Fibroblast of lung (primary cell): ENCODE results near the gene BTNL2. TPM values are rescaled to one million over a fixed set of nuclear protein-coding genes. Genes with fewer than 3 reads are reported as not detected.

Source experiments
- DNase-seq, 2 donors: peaks; one replicate each; pipeline versions ENCODE4 v3.0.0 to v3.0.0-alpha.2; 2010; ENCODE audit warnings: low read depth in 2 of 2
- H2AFZ ChIP-seq: 2 replicates; pipeline ENCODE4 v1.5.1; 2012; ENCODE audit warnings: low read length, control low read depth, inconsistent platforms
- H3K27ac ChIP-seq: 2 replicates; pipeline ENCODE4 v1.5.1; 2011; ENCODE audit warnings: low read length, control low read depth; ENCODE audit not compliant: insufficient read depth
- H3K27me3 ChIP-seq: 2 replicates; pipeline ENCODE4 v1.5.1; 2011; ENCODE audit warnings: mild to moderate bottlenecking, low read length; ENCODE audit not compliant: control insufficient read depth, insufficient read depth
- H3K36me3 ChIP-seq: 2 replicates; pipeline ENCODE4 v1.5.1; 2011; ENCODE audit warnings: low read length; ENCODE audit not compliant: control insufficient read depth, insufficient read depth
- H3K4me1 ChIP-seq: 2 replicates; pipeline ENCODE4 v1.5.1; 2011; ENCODE audit warnings: low read length; ENCODE audit not compliant: control insufficient read depth, insufficient read depth; ENCODE audit errors: extremely low read depth
- H3K4me2 ChIP-seq: 2 replicates; pipeline ENCODE4 v1.5.1; 2011; ENCODE audit warnings: low read length, control low read depth; ENCODE audit not compliant: insufficient read depth; ENCODE audit errors: extremely low read depth
- H3K4me3 ChIP-seq, 4 experiments: fragments of 200-600 bp in 1 of 4; sonication (generic) in 1 of 4; replicated peaks in 1 of 4; 2 replicates each; pipeline ENCODE4 v1.5.1; 2011 to 2016; ENCODE audit warnings: low read length in 4 of 4, low read depth in 3 of 4, mild to moderate bottlenecking in 3 of 4, control low read depth in 2 of 4, inconsistent platforms in 1 of 4, mixed read lengths in 1 of 4; ENCODE audit not compliant: insufficient read depth in 1 of 4; ENCODE audit errors: control extremely low read depth in 1 of 4
- H3K79me2 ChIP-seq: 2 replicates; pipeline ENCODE4 v1.5.1; 2012; ENCODE audit warnings: mild to moderate bottlenecking, low read length, inconsistent platforms; ENCODE audit not compliant: control insufficient read depth, insufficient read depth
- H3K9ac ChIP-seq: 2 replicates; pipeline ENCODE4 v1.5.1; 2011; ENCODE audit warnings: mild to moderate bottlenecking, low read length, control low read depth; ENCODE audit not compliant: insufficient read depth
- H3K9me3 ChIP-seq: 2 replicates; pipeline ENCODE4 v1.5.1; 2012; ENCODE audit warnings: low read depth, low read length; ENCODE audit not compliant: control insufficient read depth, insufficient read depth
- H4K20me1 ChIP-seq: 2 replicates; pipeline ENCODE4 v1.5.1; 2011; ENCODE audit warnings: low read length; ENCODE audit not compliant: control insufficient read depth, insufficient read depth; ENCODE audit errors: extremely low read depth
- CTCF ChIP-seq, 2 donors: IDR thresholded peaks in 1 of 2; conservative IDR thresholded peaks in 1 of 2; 1 replicate in 1 of 2; 2 replicates in 1 of 2; pipeline ENCODE4 v1.5.1; 2011 to 2012; ENCODE audit warnings: low read length in 2 of 2, control low read depth in 1 of 2, inconsistent platforms in 1 of 2, low read depth in 1 of 2, mild to moderate bottlenecking in 1 of 2
- EZH2 ChIP-seq: IDR thresholded peaks from 2 replicates; pipeline ENCODE4 v1.5.1; 2012; ENCODE audit warnings: low read length, control low read depth, mild to moderate bottlenecking; ENCODE audit errors: missing control alignments
- polyA plus RNA-seq, 2 donors: library from polyadenylated mRNA; depleted of rRNA in 1 of 2; stranded (reverse) in 1 of 2; unstranded in 1 of 2; fragments of >200 nt; gene quantifications; 2 replicates each; pipeline ENCODE4 v1.2.1, GENCODE V29; 2011 to 2012; ENCODE audit warnings: missing spikeins in 1 of 2
- total RNA-seq: library from RNA; depleted of rRNA; stranded (reverse); fragments of >200 nt; gene quantifications from 2 replicates; pipeline ENCODE4 v1.2.1, GENCODE V29; 2014

The BTNL2 gene
- total and polyA plus RNA-seq, 2 donors (not counting 1 experiment from before 2014, with no cell fraction given), result not detected

- Histone ChIP-seq H3K4me1 (no peaks in the 10 kb centered on the region), H2AFZ (no peak overlapping the region), H3K9me3 (no peaks in the 10 kb centered on the region), H4K20me1 (no peaks in the 10 kb centered on the region), H3K27me3 (no peaks in the 10 kb centered on the region), H3K36me3 (no peaks in the 10 kb centered on the region), H3K79me2 (no peaks in the 10 kb centered on the region), H3K27ac (no peak overlapping the region), H3K4me3 (no peak overlapping the region), H3K9ac (no peak overlapping the region), H3K4me2 (no peak overlapping the region)
- TF ChIP-seq CTCF (conservative IDR thresholded peaks at IDR 0.05 in 1 of 2, IDR thresholded peaks at IDR 0.05 in 1 of 2; ENCODE audit: low read depth in 1 of 2, low read length in 2 of 2) (no peak), EZH2 (no peak)
- DNase-seq, result no peak
Observed at GRCh38 chr6:32445321-32445854, 38.4 kb upstream of the BTNL2 start.

- no peak overlapping the region for H3K4me2 ChIP-seq
- H3K36me3 ChIP-seq, result no peaks in the 10 kb centered on the region
- TF ChIP-seq CTCF (conservative IDR thresholded peaks at IDR 0.05 in 1 of 2, IDR thresholded peaks at IDR 0.05 in 1 of 2; ENCODE audit: low read depth in 1 of 2, low read length in 2 of 2) (no peak), EZH2 (no peak)
Observed at GRCh38 chr6:32444433-32444832, 37.5 kb upstream of the BTNL2 start.

GRCh38 chr6:32442977-32443552 is 36.1 kb upstream of the BTNL2 start:
- H3K27ac ChIP-seq, result no peak overlapping the region
- no peak overlapping the region for H3K9ac ChIP-seq
- no peaks in the 10 kb centered on the region for H3K79me2 ChIP-seq
- TF ChIP-seq CTCF (conservative IDR thresholded peaks at IDR 0.05 in 1 of 2, IDR thresholded peaks at IDR 0.05 in 1 of 2; ENCODE audit: low read depth in 1 of 2, low read length in 2 of 2) (no peak), EZH2 (no peak)
- no peak overlapping the region for H2AFZ ChIP-seq
- H3K36me3 ChIP-seq, result no peaks in the 10 kb centered on the region
- no peak overlapping the region for H3K4me3 ChIP-seq
- H3K27me3 ChIP-seq, result no peaks in the 10 kb centered on the region
- no peak overlapping the region for H3K4me2 ChIP-seq
- no peaks in the 10 kb centered on the region for H3K4me1 ChIP-seq
- H4K20me1 ChIP-seq, result no peaks in the 10 kb centered on the region
- no peak for DNase-seq
- no peaks in the 10 kb centered on the region for H3K9me3 ChIP-seq

More at GRCh38 chr6:32444433-32444832, 37.5 kb upstream of the BTNL2 start:
- Histone ChIP-seq H3K4me3 (no peak overlapping the region), H3K9ac (no peak overlapping the region), H3K27me3 (no peaks in the 10 kb centered on the region), H3K27ac (no peak overlapping the region), H4K20me1 (no peaks in the 10 kb centered on the region), H3K79me2 (no peaks in the 10 kb centered on the region), H3K4me1 (no peaks in the 10 kb centered on the region), H2AFZ (no peak overlapping the region), H3K9me3 (no peaks in the 10 kb centered on the region)
- no peak for DNase-seq
